ENCODE results near the gene AQP2.

The AQP2 gene

DNA sequence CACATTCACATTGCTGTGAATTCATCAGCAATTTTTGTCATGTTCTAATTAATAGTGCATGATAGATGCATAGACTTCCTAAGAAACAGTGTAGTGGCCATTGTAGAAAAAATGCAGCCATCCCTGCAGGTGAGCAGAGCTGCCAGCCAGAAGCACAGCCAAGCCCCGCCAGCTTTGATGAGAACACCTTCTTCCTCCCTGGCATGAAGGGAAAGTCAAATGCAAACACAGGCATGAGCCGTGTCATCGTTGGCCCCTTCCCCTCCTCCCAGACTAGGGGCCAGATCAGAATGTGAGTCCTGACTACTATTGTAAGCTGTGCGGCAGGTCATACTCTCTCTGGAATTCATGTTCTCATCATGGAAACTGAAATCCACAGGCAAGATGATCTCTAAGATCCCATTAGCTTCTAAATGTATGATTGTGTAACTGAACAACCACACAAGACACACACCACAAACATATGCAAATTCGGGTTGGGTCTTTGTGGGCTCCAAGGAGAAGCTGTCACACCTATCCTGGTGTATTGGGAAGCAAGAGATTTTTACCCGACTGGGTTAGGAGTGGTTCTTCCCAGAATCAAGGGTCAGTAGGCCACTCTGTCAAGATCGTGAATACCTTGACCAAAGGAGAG lies 2.8 kb upstream of the AQP2 start:
- WGBS, 2 experiments, result 85 to 87% methylated on average over 7 of the region's 7 CpGs
- Histone ChIP-seq H3K4me3 (ENCODE audit: insufficient read depth, low read depth, low read length) (no peak overlapping the region), H3K27me3 (ENCODE audit: control insufficient read depth, insufficient read depth, low read length, poor library complexity, severe bottlenecking) (peaks cover 15% of the 10 kb centered on the region), H3K9me3 (ENCODE audit: control insufficient read depth, low read length) (no peaks in the 10 kb centered on the region), H3K4me1 (ENCODE audit: control insufficient read depth, insufficient read depth, low read length) (peaks cover 8% of the 10 kb centered on the region), H3K27ac (ENCODE audit: insufficient read depth, low read depth, low read length, poor library complexity, severe bottlenecking) (no peak overlapping the region), H3K36me3 (ENCODE audit: control insufficient read depth, insufficient read depth, low read length) (no peaks in the 10 kb centered on the region)

DNA sequence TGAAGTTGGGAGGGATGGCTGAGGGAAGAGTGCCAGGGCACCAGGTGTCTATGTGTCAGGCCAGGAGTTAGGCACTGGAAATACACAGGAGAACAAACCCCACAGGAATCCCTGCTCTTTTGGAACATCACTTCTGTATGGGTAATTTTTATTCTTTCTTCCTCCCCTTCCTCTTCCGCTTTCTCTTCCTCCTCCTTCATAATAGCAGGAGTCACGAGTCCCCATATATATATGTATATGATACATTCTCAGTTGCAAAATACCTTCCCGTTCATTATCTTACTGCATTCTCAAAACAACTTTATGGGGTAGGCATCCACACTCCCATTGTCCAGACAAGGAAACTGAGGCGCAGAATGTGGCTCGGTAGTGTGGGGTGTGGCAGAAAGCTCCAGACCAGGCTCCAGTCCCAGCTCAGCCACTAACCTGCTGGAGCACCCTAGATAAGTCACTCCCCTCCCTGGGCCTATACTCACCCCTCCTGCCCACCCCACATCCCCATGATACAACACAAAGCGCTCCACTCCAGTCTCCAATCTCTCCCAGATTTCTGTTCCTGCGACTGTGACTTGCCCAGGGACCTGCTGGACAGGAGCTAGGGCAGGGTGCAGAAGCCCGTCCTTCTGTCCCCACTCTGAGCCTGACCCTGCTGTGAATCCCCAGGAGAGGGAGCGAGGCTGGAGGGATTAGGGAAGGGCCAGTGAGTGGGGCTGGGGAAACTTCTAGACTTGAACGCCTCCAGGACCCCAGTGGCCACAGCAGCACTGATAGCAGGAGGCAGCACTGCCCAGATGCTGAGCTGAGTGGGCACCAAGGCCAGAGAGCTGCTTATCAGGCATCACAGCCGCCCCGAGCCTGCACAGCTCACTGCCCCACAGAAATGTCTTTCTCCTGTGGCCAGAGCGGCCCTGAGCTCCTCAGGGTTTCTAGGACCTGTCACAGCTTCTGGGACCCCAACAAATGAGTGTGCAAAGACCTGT lies 1.4 kb upstream of the AQP2 start:
- 88 to 91% methylated on average over 11 of the region's 13 CpGs for WGBS, 2 experiments
- H3K4me3 ChIP-seq (ENCODE audit: insufficient read depth, low read depth, low read length), result no peak overlapping the region
- H3K9me3 ChIP-seq (ENCODE audit: control insufficient read depth, low read length), result no peaks in the 10 kb centered on the region
- H3K27me3 ChIP-seq (ENCODE audit: control insufficient read depth, insufficient read depth, low read length, poor library complexity, severe bottlenecking), result peaks cover 14% of the 10 kb centered on the region
- H3K36me3 ChIP-seq (ENCODE audit: control insufficient read depth, insufficient read depth, low read length), result no peaks in the 10 kb centered on the region
- H3K4me1 ChIP-seq (ENCODE audit: control insufficient read depth, insufficient read depth, low read length), result no peaks in the 10 kb centered on the region
- no peak overlapping the region for H3K27ac ChIP-seq (ENCODE audit: insufficient read depth, low read depth, low read length, poor library complexity, severe bottlenecking)

DNA sequence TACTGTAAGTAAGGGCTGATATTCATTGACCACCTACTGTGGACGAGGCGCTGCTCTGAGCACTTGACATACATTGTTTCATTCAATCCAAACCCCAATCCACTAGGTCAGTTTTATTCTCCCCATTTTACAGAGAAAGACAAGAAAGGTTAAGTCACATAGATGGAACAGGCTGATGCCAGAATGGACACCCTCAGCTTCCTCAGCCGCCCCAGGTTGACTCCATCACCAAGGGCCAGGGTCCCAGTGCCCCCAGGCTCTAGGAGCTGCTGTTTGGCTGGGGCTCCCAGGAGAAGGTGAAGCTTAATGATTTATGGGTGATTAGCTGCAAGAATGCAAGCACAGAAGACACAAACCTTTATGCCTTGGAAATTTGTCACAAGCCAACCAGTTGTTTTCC lies 671 bp upstream of the AQP2 start:
- no peaks in the 10 kb centered on the region for H3K9me3 ChIP-seq (ENCODE audit: control insufficient read depth, low read length)
- no peak overlapping the region for H3K27ac ChIP-seq (ENCODE audit: insufficient read depth, low read depth, low read length, poor library complexity, severe bottlenecking)
- H3K36me3 ChIP-seq (ENCODE audit: control insufficient read depth, insufficient read depth, low read length), result no peaks in the 10 kb centered on the region
- peaks cover 7% of the 10 kb centered on the region for H3K27me3 ChIP-seq (ENCODE audit: control insufficient read depth, insufficient read depth, low read length, poor library complexity, severe bottlenecking)
- no peak overlapping the region for H3K4me3 ChIP-seq (ENCODE audit: insufficient read depth, low read depth, low read length)
- 93 to 98% methylated on average over 3 of the region's 3 CpGs for WGBS, 2 experiments
- no peaks in the 10 kb centered on the region for H3K4me1 ChIP-seq (ENCODE audit: control insufficient read depth, insufficient read depth, low read length)

DNA sequence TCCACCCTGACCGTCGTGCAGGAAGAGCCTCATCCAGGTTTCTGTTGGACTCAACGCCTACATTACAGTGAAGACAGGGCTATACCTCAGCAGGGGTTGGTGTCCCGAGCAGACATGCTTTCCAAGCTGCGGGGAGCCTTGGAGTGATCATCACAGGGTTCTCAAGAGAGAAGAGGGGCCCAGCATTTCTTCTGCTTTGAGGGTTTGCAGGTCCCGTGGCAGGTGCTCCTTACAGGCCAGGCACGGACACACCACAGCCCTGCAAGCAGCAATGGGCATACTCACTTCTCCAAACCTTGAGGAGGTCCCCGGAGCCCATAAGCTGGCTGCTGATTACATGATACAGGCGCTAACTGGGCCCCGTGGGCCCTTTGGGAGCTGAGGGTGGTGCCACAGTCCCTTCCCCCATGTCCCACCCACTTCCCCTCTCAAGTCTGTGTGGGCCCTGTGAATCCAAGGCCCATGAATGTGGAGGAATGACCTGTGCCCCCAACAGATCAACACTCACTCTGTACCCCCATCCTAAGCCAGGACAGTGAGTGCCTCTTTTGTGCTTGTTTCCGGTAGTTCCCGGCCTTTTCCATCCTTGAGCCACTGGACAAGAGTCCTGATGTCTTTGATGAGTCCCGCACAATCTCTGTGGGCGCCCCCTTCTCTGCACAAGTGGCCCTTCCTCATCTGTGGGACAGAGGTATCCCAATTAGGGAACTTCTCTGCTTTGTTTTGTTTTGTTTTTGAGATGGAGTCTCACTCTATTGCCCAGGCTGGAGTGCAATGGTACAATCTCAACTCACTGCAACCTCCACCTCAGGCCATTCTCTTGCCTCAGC lies 1.1 kb downstream of the AQP2 start:
- Histone ChIP-seq H3K27ac (ENCODE audit: insufficient read depth, low read depth, low read length, poor library complexity, severe bottlenecking) (no peak overlapping the region), H3K4me3 (ENCODE audit: insufficient read depth, low read depth, low read length) (no peak overlapping the region), H3K27me3 (ENCODE audit: control insufficient read depth, insufficient read depth, low read length, poor library complexity, severe bottlenecking) (no peaks in the 10 kb centered on the region), H3K36me3 (ENCODE audit: control insufficient read depth, insufficient read depth, low read length) (no peaks in the 10 kb centered on the region), H3K9me3 (ENCODE audit: control insufficient read depth, low read length) (no peaks in the 10 kb centered on the region), H3K4me1 (ENCODE audit: control insufficient read depth, insufficient read depth, low read length) (no peaks in the 10 kb centered on the region)
- 84 to 86% methylated on average over 14 of the region's 14 CpGs for WGBS, 2 experiments

DNA sequence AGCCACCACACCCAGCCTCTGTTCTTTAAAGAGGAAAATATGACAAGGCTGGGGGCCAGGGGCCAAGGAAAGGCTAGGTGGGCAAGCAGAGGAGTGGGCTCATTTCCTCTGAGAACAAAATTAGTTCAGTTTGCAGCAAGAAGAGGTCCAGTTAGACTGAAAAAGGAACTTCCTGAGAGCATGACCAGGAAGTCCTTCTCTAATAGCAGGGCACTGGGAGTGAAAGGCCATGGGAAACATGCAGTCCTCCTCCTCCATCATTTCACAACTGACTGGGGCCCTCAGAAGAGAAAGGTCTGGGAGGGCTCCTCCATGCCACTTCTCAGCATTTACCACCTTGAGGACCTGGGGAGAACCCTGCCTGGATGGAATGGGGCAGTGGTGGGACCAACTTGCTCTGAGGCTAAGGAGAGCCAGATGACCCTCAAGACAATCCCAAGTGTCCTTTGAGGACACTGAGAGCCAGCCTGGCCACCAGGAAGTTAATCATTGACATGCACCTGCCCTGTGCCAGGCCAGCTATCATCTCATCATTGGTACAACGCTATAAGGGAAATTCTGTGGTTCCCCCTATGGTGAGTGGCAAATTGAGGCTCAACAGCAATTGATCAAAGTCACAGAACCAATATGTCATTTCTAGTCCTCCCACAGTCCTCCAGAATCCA lies 2.0 kb downstream of the AQP2 start:
- Histone ChIP-seq H3K27ac (ENCODE audit: insufficient read depth, low read depth, low read length, poor library complexity, severe bottlenecking) (no peak overlapping the region), H3K36me3 (ENCODE audit: control insufficient read depth, insufficient read depth, low read length) (no peaks in the 10 kb centered on the region), H3K4me1 (ENCODE audit: control insufficient read depth, insufficient read depth, low read length) (no peaks in the 10 kb centered on the region), H3K4me3 (ENCODE audit: insufficient read depth, low read depth, low read length) (no peak overlapping the region), H3K9me3 (ENCODE audit: control insufficient read depth, low read length) (no peaks in the 10 kb centered on the region), H3K27me3 (ENCODE audit: control insufficient read depth, insufficient read depth, low read length, poor library complexity, severe bottlenecking) (no peaks in the 10 kb centered on the region)
- WGBS, 2 experiments, result 89 to 92% methylated on average over 1 of the region's 1 CpG

- Histone ChIP-seq H3K4me3 (ENCODE audit: insufficient read depth, low read depth, low read length) (no peak overlapping the region), H3K27me3 (ENCODE audit: control insufficient read depth, insufficient read depth, low read length, poor library complexity, severe bottlenecking) (no peaks in the 10 kb centered on the region), H3K27ac (ENCODE audit: insufficient read depth, low read depth, low read length, poor library complexity, severe bottlenecking) (no peak overlapping the region), H3K36me3 (ENCODE audit: control insufficient read depth, insufficient read depth, low read length) (no peaks in the 10 kb centered on the region), H3K9me3 (ENCODE audit: control insufficient read depth, low read length) (no peaks in the 10 kb centered on the region), H3K4me1 (ENCODE audit: control insufficient read depth, insufficient read depth, low read length) (no peaks in the 10 kb centered on the region)
- WGBS, 2 experiments, result 95 to 96% methylated on average over 4 of the region's 4 CpGs
Measured at GRCh38 chr12:49953151-49953550, 2.6 kb downstream of the AQP2 start.

- WGBS, 2 experiments, result 89% methylated on average over 21 of the region's 21 CpGs
- H3K4me3 ChIP-seq (ENCODE audit: insufficient read depth, low read depth, low read length), result no peak overlapping the region
Measured at GRCh38 chr12:49953961-49954846, 3.7 kb downstream of the AQP2 start.

GRCh38 chr12:49954863-49955830 lies 4.6 kb downstream of the AQP2 start:
- peaks cover 7% of the 10 kb centered on the region for H3K27me3 ChIP-seq (ENCODE audit: control insufficient read depth, insufficient read depth, low read length, poor library complexity, severe bottlenecking)

More at GRCh38 chr12:49953961-49954846, 3.7 kb downstream of the AQP2 start:
- Histone ChIP-seq H3K27ac (ENCODE audit: insufficient read depth, low read depth, low read length, poor library complexity, severe bottlenecking) (no peak overlapping the region), H3K4me1 (ENCODE audit: control insufficient read depth, insufficient read depth, low read length) (no peaks in the 10 kb centered on the region), H3K36me3 (ENCODE audit: control insufficient read depth, insufficient read depth, low read length) (no peaks in the 10 kb centered on the region), H3K9me3 (ENCODE audit: control insufficient read depth, low read length) (no peaks in the 10 kb centered on the region), H3K27me3 (ENCODE audit: control insufficient read depth, insufficient read depth, low read length, poor library complexity, severe bottlenecking) (no peaks in the 10 kb centered on the region)

More at GRCh38 chr12:49954863-49955830, 4.6 kb downstream of the AQP2 start:
- H3K4me3 ChIP-seq (ENCODE audit: insufficient read depth, low read depth, low read length), result no peak overlapping the region
- no peaks in the 10 kb centered on the region for H3K9me3 ChIP-seq (ENCODE audit: control insufficient read depth, low read length)
- H3K4me1 ChIP-seq (ENCODE audit: control insufficient read depth, insufficient read depth, low read length), result peaks cover 6% of the 10 kb centered on the region
- H3K27ac ChIP-seq (ENCODE audit: insufficient read depth, low read depth, low read length, poor library complexity, severe bottlenecking), result no peak overlapping the region
- H3K36me3 ChIP-seq (ENCODE audit: control insufficient read depth, insufficient read depth, low read length), result no peaks in the 10 kb centered on the region
- whole genome bisulfite sequencing, 2 experiments, result 84 to 85% methylated on average over 53 of the region's 53 CpGs

Data from ectodermal cell (in vitro differentiated cells).